K562 treated with DMSO at 1 percent for 12 hours (cell line): Measurements from ENCODE around the gene CKMT1A. TPM values are rescaled to one million over a fixed set of nuclear protein-coding genes. Genes with fewer than 3 reads are reported as not detected.

Experiments
- total RNA-seq: library from RNA; unstranded; fragments of 300-600 nt; gene quantifications from 2 replicates; pipeline ENCODE4 v1.2.3, GENCODE V29; 2022; ENCODE audit not compliant: insufficient read depth

The CKMT1A gene
- total RNA-seq: 0.93 and 1.1 TPM in 2 replicates

GRCh38 chr15:43693148-43694022 is at the start of gene CKMT1A:
TSS of gene CKMT1A (plus strand) at chr15:43693859. CDS start at chr15:43694051, 192 bp downstream.

DNA sequence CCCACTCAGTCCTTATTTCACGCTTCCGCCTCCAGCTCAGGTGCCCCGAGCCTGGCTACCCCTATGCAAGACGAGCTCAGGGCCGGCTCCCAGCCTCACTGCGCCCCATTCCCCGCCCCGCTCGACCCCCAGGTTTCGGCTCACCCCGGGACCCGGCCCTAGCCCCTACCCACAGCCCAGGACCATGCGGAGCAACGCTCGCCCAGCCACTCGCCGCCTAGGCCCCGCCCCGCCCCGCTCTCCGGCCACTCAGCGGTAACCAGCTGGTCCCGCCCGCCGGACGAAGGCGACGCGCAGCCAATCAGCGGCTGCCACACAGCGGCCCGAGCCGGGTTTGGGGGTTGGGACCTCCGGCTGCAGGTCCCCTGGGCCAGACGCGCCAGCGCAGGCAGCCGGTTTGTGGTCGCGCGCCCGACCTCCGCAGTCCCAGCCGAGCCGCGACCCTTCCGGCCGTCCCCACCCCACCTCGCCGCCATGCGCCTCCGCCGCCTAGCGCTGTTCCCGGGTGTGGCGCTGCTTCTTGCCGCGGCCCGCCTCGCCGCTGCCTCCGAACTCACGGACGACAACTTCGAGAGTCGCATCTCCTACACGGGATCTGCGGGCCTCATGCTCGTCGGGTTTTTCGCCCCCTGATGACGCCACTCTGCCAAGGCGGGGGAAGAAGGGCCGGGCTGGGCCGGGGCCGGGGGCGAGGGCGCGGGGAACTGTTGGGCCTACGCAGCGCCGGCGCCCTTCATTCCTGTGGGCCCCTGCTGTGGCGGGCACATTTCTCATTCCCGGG is 44.8 kb upstream of the CKMT1A start, which contains the start of gene CATSPER2:
Gene CATSPER2 (minus strand): TSS at position 196 of the 781 bp plus-strand sequence. CDS start 783 bp downstream, outside the sequence.

GRCh38 chr15:43746245-43746902 is 52.7 kb downstream of the CKMT1A start, which contains the start of gene PDIA3:
TSS of gene PDIA3 (plus strand) at chr15:43746438. CDS start at chr15:43746540, 102 bp downstream.

Other genes starting within 250 kb of the CKMT1A start
- 13.5 and 29.2 TPM in 2 replicates for gene TP53BP1, start 200.7 kb upstream of the CKMT1A start, total RNA-seq
- gene MAP1A, start 176.3 kb upstream of the CKMT1A start, total RNA-seq: 4.0 and 17.7 TPM in 2 replicates
- 6.9 and 29.3 TPM in 2 replicates for gene PPIP5K1, start 103.7 kb upstream of the CKMT1A start, total RNA-seq
- 2.2 TPM in 1 of 2 replicates, not detected in the other for gene CKMT1B, start 99.8 kb upstream of the CKMT1A start, total RNA-seq
- gene STRC, start 75.1 kb upstream of the CKMT1A start, total RNA-seq: not detected in 2 replicates
- 0.58 and 2.7 TPM in 2 replicates for gene CATSPER2, start 45.0 kb upstream of the CKMT1A start, total RNA-seq
- 132 and 207 TPM in 2 replicates for gene PDIA3, start 52.6 kb downstream of the CKMT1A start, total RNA-seq
- 2.3 and 3.1 TPM in 2 replicates for gene ELL3, start 83.1 kb downstream of the CKMT1A start, total RNA-seq
- 405 and 648 TPM in 2 replicates for gene SERF2, start 98.5 kb downstream of the CKMT1A start, total RNA-seq
- 1.3 TPM in 1 of 2 replicates, not detected in the other for gene SERINC4, start 106.4 kb downstream of the CKMT1A start, total RNA-seq
- gene HYPK, start 106.7 kb downstream of the CKMT1A start, total RNA-seq: 1.3 and 5.1 TPM in 2 replicates
- 35.4 and 54.5 TPM in 2 replicates for gene MFAP1, start 130.8 kb downstream of the CKMT1A start, total RNA-seq
- 12.0 and 26.7 TPM in 2 replicates for gene WDR76, start 133.1 kb downstream of the CKMT1A start, total RNA-seq